ENCODE data around the gene MSI2. TPM values are rescaled to one million over a fixed set of nuclear protein-coding genes. Genes with fewer than 3 reads are reported as not detected.
A peak's percentile ranks its signal among the peaks of the same experiment; 100 is the strongest.

MSI2 gene
- total RNA-seq, 1 experiment from 2014 or later = 174 TPM

- BruUV-seq (replicated peaks) = no TSS peak
- intact Hi-C loops (cut with micrococcal nuclease; ENCODE audit: unreplicated experiment) = no loop called here
- H3K36me3 Mint-ChIP-seq (ENCODE audit: insufficient read depth, unreplicated experiment) = peaks cover 44% of the 10 kb centered on the region
- H3K27me3 Mint-ChIP-seq (ENCODE audit: insufficient read depth, unreplicated experiment) = no peaks in the 10 kb centered on the region
- no peak for DNase-seq
- no peaks in the 10 kb centered on the region for H3K36me3 ChIP-seq (ENCODE audit: control insufficient read depth, insufficient read depth, low read length)
- H3K4me3 ChIP-seq (ENCODE audit: low read depth, low read length) = no peak overlapping the region
- ChIA-PET CTCF (interaction anchor here (1.7 kb wide), 1 partner anchor 10 kb away, joined by 4 read pairs; no protein-coding TSS in a partner anchor), POLR2A (no interaction called here)
- H3K27ac Mint-ChIP-seq (ENCODE audit: unreplicated experiment) = no peak overlapping the region
- no peak overlapping the region for H3K4me3 Mint-ChIP-seq (ENCODE audit: unreplicated experiment)
- H3K4me1 Mint-ChIP-seq (ENCODE audit: low read depth, unreplicated experiment) = no peaks in the 10 kb centered on the region
- no peaks in the 10 kb centered on the region for H3K9me3 ChIP-seq
- peaks cover 5% of the 10 kb centered on the region; the same call in 1 of the 2 replicates for H3K4me1 ChIP-seq
- H3K27me3 ChIP-seq (replicated peaks; ENCODE audit: control insufficient read depth, insufficient read depth, low read length) = no peaks in the 10 kb centered on the region
- TF ChIP-seq CTCF (IDR thresholded peaks at IDR 0.05; ENCODE audit: insufficient read depth in 1 of 2, low read depth in 1 of 2, low read length in 1 of 2, severe bottlenecking in 1 of 2, unreplicated experiment in 1 of 2) = no peak
- H3K9me3 Mint-ChIP-seq (ENCODE audit: unreplicated experiment) = no peaks in the 10 kb centered on the region
Observed at GRCh38 chr17:57665128-57665527, 408.8 kb downstream of the MSI2 start.

- no peak overlapping the region for H3K4me3 ChIP-seq (ENCODE audit: low read depth, low read length)
- H3K36me3 Mint-ChIP-seq (ENCODE audit: insufficient read depth, unreplicated experiment) = peaks cover 39% of the 10 kb centered on the region
- no TSS peak for BruUV-seq (replicated peaks)
- TF ChIP-seq CTCF (IDR thresholded peaks at IDR 0.05; ENCODE audit: insufficient read depth in 1 of 2, low read depth in 1 of 2, low read length in 1 of 2, severe bottlenecking in 1 of 2, unreplicated experiment in 1 of 2) = no peak
- H3K9me3 Mint-ChIP-seq (ENCODE audit: unreplicated experiment) = no peaks in the 10 kb centered on the region
- H3K4me1 ChIP-seq = peaks cover 5% of the 10 kb centered on the region; the same call in 1 of the 2 replicates
- ChIA-PET POLR2A (no interaction called here), CTCF (interaction anchor here (1.7 kb wide), 1 partner anchor 10 kb away, joined by 4 read pairs; no protein-coding TSS in a partner anchor)
- no peak overlapping the region for H3K27ac Mint-ChIP-seq (ENCODE audit: unreplicated experiment)
- intact Hi-C loops (cut with micrococcal nuclease; ENCODE audit: unreplicated experiment) = no loop called here
- no peaks in the 10 kb centered on the region for H3K27me3 Mint-ChIP-seq (ENCODE audit: insufficient read depth, unreplicated experiment)
- no peaks in the 10 kb centered on the region for H3K36me3 ChIP-seq (ENCODE audit: control insufficient read depth, insufficient read depth, low read length)
- peak in 1 of 2 experiments; percentile 13 for DNase-seq
- H3K9me3 ChIP-seq = no peaks in the 10 kb centered on the region
- no peaks in the 10 kb centered on the region for H3K27me3 ChIP-seq (replicated peaks; ENCODE audit: control insufficient read depth, insufficient read depth, low read length)
- H3K4me1 Mint-ChIP-seq (ENCODE audit: low read depth, unreplicated experiment) = no peaks in the 10 kb centered on the region
- no peak overlapping the region for H3K4me3 Mint-ChIP-seq (ENCODE audit: unreplicated experiment)
Observed at GRCh38 chr17:57665696-57666095, 409.4 kb downstream of the MSI2 start.

GRCh38 chr17:57666201-57666870, 410.0 kb downstream of the MSI2 start:
- TF ChIP-seq CTCF (IDR thresholded peaks at IDR 0.05; ENCODE audit: insufficient read depth in 1 of 2, low read depth in 1 of 2, low read length in 1 of 2, severe bottlenecking in 1 of 2, unreplicated experiment in 1 of 2) = no peak
- Histone ChIP-seq H3K9me3 (no peaks in the 10 kb centered on the region), H3K4me1 (peaks cover 5% of the 10 kb centered on the region; the same call in 1 of the 2 replicates), H3K27me3 (replicated peaks; ENCODE audit: control insufficient read depth, insufficient read depth, low read length) (no peaks in the 10 kb centered on the region), H3K36me3 (ENCODE audit: control insufficient read depth, insufficient read depth, low read length) (no peaks in the 10 kb centered on the region), H3K4me3 (ENCODE audit: low read depth, low read length) (no peak overlapping the region)
- H3K4me1 Mint-ChIP-seq (ENCODE audit: low read depth, unreplicated experiment) = no peaks in the 10 kb centered on the region
- no peak overlapping the region for H3K27ac Mint-ChIP-seq (ENCODE audit: unreplicated experiment)
- POLR2A ChIA-PET = no interaction called here
- peaks cover 34% of the 10 kb centered on the region for H3K36me3 Mint-ChIP-seq (ENCODE audit: insufficient read depth, unreplicated experiment)
- intact Hi-C loops (cut with micrococcal nuclease; ENCODE audit: unreplicated experiment) = no loop called here
- DNase-seq = peak in 1 of 2 experiments; percentile 9
- H3K9me3 Mint-ChIP-seq (ENCODE audit: unreplicated experiment) = no peaks in the 10 kb centered on the region
- H3K4me3 Mint-ChIP-seq (ENCODE audit: unreplicated experiment) = no peak overlapping the region
- H3K27me3 Mint-ChIP-seq (ENCODE audit: insufficient read depth, unreplicated experiment) = no peaks in the 10 kb centered on the region
- CTCF ChIA-PET = interaction anchor here (1.7 kb wide), 1 partner anchor 9 kb away, joined by 4 read pairs; no protein-coding TSS in a partner anchor
- BruUV-seq (replicated peaks) = no TSS peak
